Trophoblast cell (in vitro differentiated cells and primary cell): ENCODE measurements around the gene FBXO11.

Experiments used
- DNase-seq, 2 donors: peaks; one replicate each; pipeline ENCODE4 v3.0.0-alpha.2; 2016
- H2AFZ ChIP-seq: 2 replicates; pipeline ENCODE4 v1.6.1; 2013; ENCODE audit warnings: low read length, moderate library complexity, mild to moderate bottlenecking; ENCODE audit not compliant: insufficient read depth, poor library complexity
- H2AK5ac ChIP-seq: 2 replicates; pipeline ENCODE4 v1.6.1; 2013; ENCODE audit warnings: mild to moderate bottlenecking, low read length
- H2BK120ac ChIP-seq: 2 replicates; pipeline ENCODE4 v1.6.1; 2013; ENCODE audit warnings: low read length, mild to moderate bottlenecking, moderate library complexity; ENCODE audit not compliant: insufficient read depth, poor library complexity
- H2BK12ac ChIP-seq: 2 replicates; pipeline ENCODE4 v1.6.1; 2013; ENCODE audit warnings: mild to moderate bottlenecking, low read length, moderate library complexity
- H2BK5ac ChIP-seq: 2 replicates; pipeline ENCODE4 v1.6.1; 2013; ENCODE audit warnings: low read length, low read depth, moderate library complexity, mild to moderate bottlenecking; ENCODE audit not compliant: poor library complexity
- H3K14ac ChIP-seq: 2 replicates; pipeline ENCODE4 v1.6.1; 2013; ENCODE audit warnings: mild to moderate bottlenecking, low read length
- H3K18ac ChIP-seq: 2 replicates; pipeline ENCODE4 v1.6.1; 2013; ENCODE audit warnings: mild to moderate bottlenecking, low read length
- H3K23ac ChIP-seq: 2 replicates; pipeline ENCODE4 v1.6.1; 2013; ENCODE audit warnings: low read length
- H3K27ac ChIP-seq: 2 replicates; pipeline ENCODE4 v1.5.1; 2013; ENCODE audit warnings: low read depth, mild to moderate bottlenecking, inconsistent platforms, low read length, moderate library complexity
- H3K27me3 ChIP-seq: 2 replicates; pipeline ENCODE4 v1.6.1; 2013; ENCODE audit warnings: inconsistent platforms, mild to moderate bottlenecking, low read length, moderate library complexity; ENCODE audit not compliant: insufficient read depth
- H3K36me3 ChIP-seq, 2 experiments: 1 replicate in 1 of 2; 2 replicates in 1 of 2; pipeline ENCODE4 v1.6.1; 2013; ENCODE audit warnings: low read length in 2 of 2, mild to moderate bottlenecking in 2 of 2, moderate library complexity in 1 of 2; ENCODE audit not compliant: insufficient read depth in 2 of 2, control insufficient read depth in 1 of 2
- H3K4ac ChIP-seq: 2 replicates; pipeline ENCODE4 v1.6.1; 2013; ENCODE audit warnings: low read depth, mild to moderate bottlenecking, low read length, moderate library complexity
- H3K4me1 ChIP-seq, 2 experiments: 1 replicate in 1 of 2; 2 replicates in 1 of 2; pipeline ENCODE4 v1.6.1; 2013; ENCODE audit warnings: low read length in 2 of 2, mild to moderate bottlenecking in 2 of 2, moderate library complexity in 1 of 2; ENCODE audit not compliant: insufficient read depth in 2 of 2, control insufficient read depth in 1 of 2
- H3K4me2 ChIP-seq: 2 replicates; pipeline ENCODE4 v1.6.1; 2013; ENCODE audit warnings: inconsistent platforms, mild to moderate bottlenecking, low read length, moderate library complexity
- H3K4me3 ChIP-seq: 2 replicates; pipeline ENCODE4 v1.5.1; 2013; ENCODE audit warnings: mild to moderate bottlenecking, low read depth, low read length, inconsistent platforms
- H3K79me1 ChIP-seq: one replicate; pipeline ENCODE4 v1.6.1; 2013; ENCODE audit warnings: low read length
- H3K79me2 ChIP-seq: 2 replicates; pipeline ENCODE4 v1.6.1; 2013; ENCODE audit warnings: low read length, mild to moderate bottlenecking; ENCODE audit not compliant: control insufficient read depth, insufficient read depth, poor library complexity
- H3K9ac ChIP-seq: 2 replicates; pipeline ENCODE4 v1.6.1; 2013; ENCODE audit warnings: mild to moderate bottlenecking, low read length
- H3K9me3 ChIP-seq: 2 replicates; pipeline ENCODE4 v1.6.1; 2013; ENCODE audit warnings: low read depth, mild to moderate bottlenecking, control low read depth, inconsistent platforms, low read length; ENCODE audit not compliant: insufficient read depth
- H4K12ac ChIP-seq: 2 replicates; pipeline ENCODE4 v1.6.1; 2013; ENCODE audit warnings: low read depth, mild to moderate bottlenecking, low read length, moderate library complexity
- H4K8ac ChIP-seq: 2 replicates; pipeline ENCODE4 v1.6.1; 2013; ENCODE audit warnings: low read depth, mild to moderate bottlenecking, low read length, moderate library complexity
- H4K91ac ChIP-seq: one replicate; pipeline ENCODE4 v1.6.1; 2013; ENCODE audit warnings: low read depth, mild to moderate bottlenecking, low read length, moderate library complexity
- WGBS: extraction: QIAGEN DNeasy Blood & Tissue Kit; methylation state at CpG from one replicate; pipeline ENCODE4 v1.1.7; 2013; ENCODE audit warnings: missing lambda C conversion rate; ENCODE audit not compliant: insufficient read length, insufficient coverage; ENCODE audit errors: extremely low coverage; 5-methylcytosine and 5-hydroxymethylcytosine counted together

Gene FBXO11

GRCh38 chr2:47849368-47849767, 56.9 kb downstream of the FBXO11 start:
- no peak overlapping the region for H4K12ac ChIP-seq
- no peaks in the 10 kb centered on the region for H3K4me1 ChIP-seq
- no peak overlapping the region for H3K14ac ChIP-seq
- H3K18ac ChIP-seq: no peak overlapping the region
- no peak overlapping the region for H3K4ac ChIP-seq
- no peak overlapping the region for H2BK120ac ChIP-seq
- no peaks in the 10 kb centered on the region for H3K9me3 ChIP-seq
- H2AK5ac ChIP-seq: no peak overlapping the region
- no peaks in the 10 kb centered on the region for H3K79me1 ChIP-seq
- H4K8ac ChIP-seq: no peak overlapping the region
- no peak overlapping the region for H3K23ac ChIP-seq
- H2AFZ ChIP-seq: no peak overlapping the region
- H3K79me2 ChIP-seq: no peaks in the 10 kb centered on the region
- H3K27ac ChIP-seq: no peak overlapping the region
- H3K36me3 ChIP-seq: peaks cover 1 to 2% of the 10 kb centered on the region in 2 experiments
- H3K9ac ChIP-seq: no peak overlapping the region
- WGBS: no CpG with 5 or more reads among the region's 2 CpGs
- H3K27me3 ChIP-seq: no peaks in the 10 kb centered on the region
- DNase-seq: no peak
- H3K4me3 ChIP-seq: no peak overlapping the region
- H2BK12ac ChIP-seq: no peak overlapping the region
- H3K4me2 ChIP-seq: no peak overlapping the region
- H2BK5ac ChIP-seq: no peak overlapping the region
- H4K91ac ChIP-seq: no peak overlapping the region

GRCh38 chr2:47844162-47844561, 62.1 kb downstream of the FBXO11 start:
- H3K79me1 ChIP-seq: no peaks in the 10 kb centered on the region
- no peaks in the 10 kb centered on the region for H3K9me3 ChIP-seq
- no peak overlapping the region for H3K4me3 ChIP-seq
- no peaks in the 10 kb centered on the region for H3K4me1 ChIP-seq
- H2BK120ac ChIP-seq: no peak overlapping the region
- no peak overlapping the region for H3K23ac ChIP-seq
- H3K36me3 ChIP-seq: peaks cover 1 to 2% of the 10 kb centered on the region in 2 experiments
- H3K18ac ChIP-seq: no peak overlapping the region
- H3K14ac ChIP-seq: no peak overlapping the region
- DNase-seq: no peak
- H4K8ac ChIP-seq: no peak overlapping the region
- H3K4me2 ChIP-seq: no peak overlapping the region
- no peak overlapping the region for H4K12ac ChIP-seq
- no peak overlapping the region for H3K9ac ChIP-seq
- no peak overlapping the region for H4K91ac ChIP-seq
- no peak overlapping the region for H2AK5ac ChIP-seq
- peaks cover 3% of the 10 kb centered on the region for H3K79me2 ChIP-seq
- H3K4ac ChIP-seq: no peak overlapping the region
- H2BK5ac ChIP-seq: no peak overlapping the region
- H2AFZ ChIP-seq: no peak overlapping the region
- no CpG with 5 or more reads among the region's 2 CpGs for WGBS
- H3K27me3 ChIP-seq: no peaks in the 10 kb centered on the region
- H3K27ac ChIP-seq: no peak overlapping the region
- H2BK12ac ChIP-seq: no peak overlapping the region

- Histone ChIP-seq H3K4ac (no peak overlapping the region), H4K8ac (no peak overlapping the region), H3K27me3 (no peaks in the 10 kb centered on the region), H2BK120ac (no peak overlapping the region), H2AK5ac (no peak overlapping the region), H3K4me1 (no peaks in the 10 kb centered on the region), H3K27ac (no peak overlapping the region), H3K9ac (no peak overlapping the region), H2BK12ac (no peak overlapping the region), H2AFZ (no peak overlapping the region), H3K4me2 (no peak overlapping the region), H3K79me2 (peaks cover 3% of the 10 kb centered on the region), H3K79me1 (no peaks in the 10 kb centered on the region), H3K4me3 (no peak overlapping the region), H3K14ac (no peak overlapping the region), H4K12ac (no peak overlapping the region), H3K36me3 (peaks cover 1 to 2% of the 10 kb centered on the region in 2 experiments), H3K18ac (no peak overlapping the region), H4K91ac (no peak overlapping the region), H3K23ac (no peak overlapping the region), H2BK5ac (no peak overlapping the region), H3K9me3 (no peaks in the 10 kb centered on the region)
- WGBS: no CpG with 5 or more reads among the region's 1 CpG
- DNase-seq: no peak
These were observed 62.9 kb downstream of the FBXO11 start for GRCh38 chr2:47843407-47843806.

- Histone ChIP-seq H3K27ac (no peak overlapping the region), H3K9me3 (no peaks in the 10 kb centered on the region), H4K8ac (no peak overlapping the region), H3K23ac (no peak overlapping the region), H4K91ac (no peak overlapping the region), H3K27me3 (no peaks in the 10 kb centered on the region), H3K79me1 (no peaks in the 10 kb centered on the region), H2AFZ (no peak overlapping the region), H3K14ac (no peak overlapping the region), H3K18ac (no peak overlapping the region), H3K4me2 (no peak overlapping the region), H2AK5ac (no peak overlapping the region), H3K36me3 (peaks cover 2 to 4% of the 10 kb centered on the region in 2 experiments), H3K4ac (peak overlapping the region; percentile 52), H3K79me2 (peaks cover 3% of the 10 kb centered on the region), H3K9ac (no peak overlapping the region), H2BK5ac (no peak overlapping the region), H2BK120ac (no peak overlapping the region), H3K4me3 (no peak overlapping the region), H4K12ac (no peak overlapping the region), H3K4me1 (no peaks in the 10 kb centered on the region), H2BK12ac (no peak overlapping the region)
- WGBS: no CpG with 5 or more reads among the region's 3 CpGs
- DNase-seq: no peak
These were observed 63.5 kb downstream of the FBXO11 start for GRCh38 chr2:47842846-47843245.
